HG03139 (cell line): Measurements from ENCODE around the gene NELFE.
"Not testable (repeated sequence)": the region's sequence is repeated elsewhere in the genome, so short reads cannot be mapped to it uniquely, and the experiment has no call there.

ENCODE experiments used
- ATAC-seq: cut with Tn5 transposase; IDR thresholded peaks from one replicate; pipeline ENCODE4 v1.9.1; 2021; ENCODE audit not compliant: unreplicated experiment

Gene NELFE

DNA sequence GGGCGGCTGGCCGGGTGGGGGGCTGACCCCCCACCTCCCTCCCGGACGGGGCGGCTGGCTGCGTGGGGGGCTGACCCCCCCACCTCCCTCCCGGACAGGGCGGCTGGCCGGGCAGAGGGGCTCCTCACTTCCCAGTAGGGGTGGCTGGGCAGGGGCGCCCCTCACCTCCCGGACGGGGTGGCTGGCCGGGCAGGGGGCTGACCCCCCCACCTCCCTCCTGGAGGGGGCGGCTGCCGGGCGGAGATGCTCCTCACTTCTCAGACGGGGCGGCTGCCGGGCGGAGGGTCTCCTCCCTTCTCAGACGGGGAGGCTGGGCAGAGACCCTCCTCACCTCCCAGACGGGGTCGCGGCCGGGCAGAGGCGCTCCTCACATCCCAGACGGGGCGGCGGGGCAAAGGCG is 17.3 kb upstream of the NELFE start:
- not testable (repeated sequence) for ATAC-seq

- ATAC-seq: no peak
Observed at GRCh38 chr6:31972709-31973350, 14.1 kb upstream of the NELFE start.

- ATAC-seq: peak; percentile 82
Observed at GRCh38 chr6:31971993-31972708, 13.4 kb upstream of the NELFE start, which contains the start of gene DXO. TSS of gene DXO (minus strand) at chr6:31972138. CDS start at chr6:31971675, 463 bp downstream.

- ATAC-seq: no peak
Observed at GRCh38 chr6:31971279-31971992, 12.7 kb upstream of the NELFE start.

- ATAC-seq: no peak
Observed at GRCh38 chr6:31970604-31971271, 12.0 kb upstream of the NELFE start.

DNA sequence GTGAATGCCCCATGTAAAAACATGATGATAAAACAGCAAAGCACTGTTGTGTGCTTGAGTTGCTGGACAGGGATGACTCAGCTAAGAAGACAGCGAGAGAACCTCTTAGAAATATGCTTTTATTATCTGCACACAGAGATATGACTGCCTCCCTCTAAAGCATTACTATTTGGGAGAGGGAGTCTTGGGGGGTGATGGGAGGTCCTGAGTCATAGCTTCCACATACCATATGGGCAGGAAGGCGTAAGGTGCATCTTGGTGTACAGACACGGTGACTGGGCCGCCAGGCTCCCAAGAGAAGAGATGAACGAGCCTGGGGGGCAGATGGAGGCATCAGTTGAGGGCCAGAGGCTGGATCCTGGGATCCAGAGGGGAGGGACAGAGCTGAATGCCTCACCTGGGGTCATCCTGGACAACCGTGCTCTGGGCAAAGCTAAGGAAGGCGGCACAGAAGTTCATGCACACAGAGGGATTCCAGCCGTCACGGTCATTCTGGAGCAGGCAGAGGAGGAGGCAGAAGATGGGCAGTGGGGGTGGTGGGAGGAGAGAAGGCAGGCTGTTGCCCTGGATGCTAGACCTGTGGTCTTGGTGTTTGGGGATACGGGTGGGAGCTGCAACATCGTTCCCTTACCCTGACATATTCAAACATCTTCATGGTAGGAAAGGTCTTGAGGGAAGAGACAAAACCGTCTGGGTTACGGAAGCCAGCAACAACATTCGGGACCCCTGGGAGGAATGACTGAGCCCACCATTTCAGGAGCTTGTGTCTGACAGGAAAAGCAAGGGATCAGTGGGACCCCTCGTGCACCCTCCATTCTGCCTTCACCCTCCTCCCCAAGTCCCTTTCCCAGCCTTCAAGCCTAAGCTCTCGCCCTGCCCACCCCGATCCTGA is 11.2 kb upstream of the NELFE start:
- no peak for ATAC-seq

DNA sequence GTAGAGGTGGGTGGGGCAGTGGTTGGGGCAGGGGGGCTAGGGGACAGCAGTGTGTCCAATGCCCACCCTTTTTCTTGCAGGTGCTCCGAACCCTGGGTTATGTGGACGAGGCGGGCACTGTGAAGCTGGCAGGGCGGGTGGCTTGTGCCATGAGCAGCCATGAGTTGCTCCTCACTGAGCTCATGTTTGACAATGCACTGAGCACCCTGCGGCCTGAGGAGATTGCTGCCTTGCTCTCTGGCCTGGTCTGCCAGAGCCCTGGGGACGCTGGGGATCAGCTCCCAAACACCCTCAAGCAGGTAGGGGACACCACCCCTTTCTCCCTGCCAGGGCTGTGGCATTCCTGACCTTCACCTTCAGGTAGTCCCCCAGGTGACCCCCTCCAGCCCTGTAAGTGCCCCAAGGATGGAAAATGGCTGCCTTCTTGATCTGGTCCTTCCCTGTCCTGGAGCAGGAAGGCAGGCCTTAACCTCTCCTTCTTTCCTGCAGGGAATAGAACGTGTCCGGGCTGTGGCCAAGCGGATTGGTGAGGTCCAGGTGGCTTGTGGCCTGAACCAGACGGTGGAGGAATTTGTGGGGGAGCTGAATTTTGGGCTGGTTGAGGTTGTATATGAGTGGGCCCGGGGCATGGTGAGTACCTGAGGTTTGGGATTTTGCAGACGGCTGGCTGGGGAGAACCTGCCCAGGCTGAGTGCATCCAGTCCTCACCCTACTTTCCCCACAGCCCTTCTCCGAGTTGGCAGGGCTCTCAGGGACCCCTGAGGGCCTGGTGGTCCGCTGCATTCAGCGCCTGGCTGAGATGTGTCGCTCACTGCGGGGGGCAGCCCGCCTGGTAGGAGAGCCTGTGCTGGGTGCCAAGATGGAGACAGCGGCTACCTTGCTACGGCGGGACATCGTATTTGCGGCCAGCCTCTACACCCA is 10.3 kb upstream of the NELFE start:
- ATAC-seq: no peak

DNA sequence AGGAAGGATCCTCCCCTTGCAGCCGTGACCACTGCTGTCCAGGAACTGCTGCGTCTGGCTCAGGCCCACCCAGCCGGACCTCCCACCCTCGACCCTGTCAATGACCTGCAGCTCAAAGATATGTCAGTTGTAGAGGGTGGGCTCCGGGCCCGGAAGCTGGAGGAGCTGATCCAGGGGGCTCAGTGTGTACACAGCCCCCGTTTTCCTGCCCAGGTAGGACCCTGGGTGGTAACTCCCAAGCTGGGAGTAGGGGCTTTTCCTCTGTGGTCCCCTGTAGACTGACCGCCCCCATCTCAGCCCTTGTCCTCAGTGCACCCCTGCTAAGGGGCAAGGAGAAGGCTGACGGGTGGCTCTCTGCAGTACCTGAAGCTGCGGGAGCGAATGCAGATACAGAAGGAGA is 9.6 kb upstream of the NELFE start:
- no peak for ATAC-seq

DNA sequence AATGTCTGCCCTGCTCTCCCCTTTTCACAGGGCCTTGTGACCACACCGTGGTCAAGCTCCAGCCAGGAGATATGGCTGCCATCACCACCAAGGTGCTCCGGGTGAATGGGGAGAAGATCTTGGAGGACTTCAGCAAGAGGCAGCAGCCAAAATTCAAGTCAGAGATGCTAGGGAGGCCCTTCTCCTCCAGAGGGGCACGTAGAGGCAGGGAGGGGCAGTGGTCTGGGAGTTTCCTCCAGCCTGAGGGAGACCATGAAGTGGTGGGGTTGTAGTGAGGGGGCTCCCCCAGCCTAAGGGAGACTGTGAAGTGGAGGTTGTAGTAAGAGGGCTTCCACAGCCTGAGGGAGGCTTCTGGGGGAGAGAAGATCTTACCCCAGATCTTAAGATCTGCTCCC is 9.2 kb upstream of the NELFE start:
- no peak for ATAC-seq

GRCh38 chr6:31966997-31967925 is 8.5 kb upstream of the NELFE start:
- no peak for ATAC-seq

DNA sequence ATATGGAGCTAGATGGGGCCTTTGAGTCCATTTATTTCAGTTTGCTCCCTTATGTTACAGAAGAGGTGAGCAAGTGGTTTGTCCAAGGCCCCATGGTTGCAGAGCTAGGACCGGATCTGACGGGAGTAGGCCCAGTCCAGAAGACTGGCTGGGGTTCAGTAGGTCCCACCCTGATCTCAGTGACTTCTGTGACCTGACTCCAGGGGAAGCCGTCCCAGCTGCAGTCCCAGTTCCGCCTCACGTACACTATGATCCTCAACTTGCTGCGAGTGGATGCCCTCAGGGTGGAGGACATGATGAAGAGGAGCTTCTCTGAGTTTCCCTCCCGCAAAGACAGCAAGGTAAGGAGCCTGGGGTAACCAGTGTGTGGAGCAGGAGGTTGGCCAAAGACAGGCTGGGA is 7.7 kb upstream of the NELFE start:
- ATAC-seq: no peak

DNA sequence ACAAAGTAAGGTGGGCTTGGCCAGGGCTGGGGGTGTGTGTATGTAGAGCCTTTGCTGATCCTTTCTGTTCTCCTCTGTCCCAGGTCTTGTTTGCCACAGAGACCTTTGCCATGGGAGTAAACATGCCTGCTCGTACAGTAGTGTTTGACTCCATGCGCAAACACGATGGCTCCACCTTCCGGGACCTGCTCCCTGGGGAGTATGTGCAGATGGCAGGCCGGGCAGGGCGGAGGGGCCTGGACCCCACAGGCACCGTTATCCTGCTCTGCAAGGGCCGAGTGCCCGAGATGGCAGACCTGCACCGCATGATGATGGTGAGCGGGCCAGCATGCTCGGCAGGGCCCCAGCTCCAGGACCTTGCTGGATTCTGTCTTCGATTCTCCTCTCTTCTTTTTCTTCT is 6.9 kb upstream of the NELFE start:
- no peak for ATAC-seq

DNA sequence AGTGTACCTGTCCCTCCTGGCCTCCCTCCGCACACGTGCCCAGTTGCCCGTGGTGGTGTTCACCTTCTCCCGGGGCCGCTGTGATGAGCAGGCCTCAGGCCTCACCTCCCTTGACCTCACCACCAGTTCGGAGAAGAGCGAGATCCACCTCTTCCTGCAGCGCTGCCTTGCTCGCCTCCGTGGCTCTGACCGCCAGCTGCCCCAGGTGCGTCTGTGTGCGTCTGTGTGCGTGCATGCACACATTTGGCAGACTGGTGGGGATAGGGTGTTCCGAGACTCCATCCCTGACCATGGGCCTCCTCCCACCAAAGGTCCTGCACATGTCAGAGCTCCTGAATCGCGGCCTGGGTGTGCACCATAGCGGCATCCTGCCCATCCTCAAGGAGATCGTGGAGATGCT is 5.2 kb upstream of the NELFE start:
- no peak for ATAC-seq

- no peak for ATAC-seq
Observed at GRCh38 chr6:31961616-31962015, 2.8 kb upstream of the NELFE start.

DNA sequence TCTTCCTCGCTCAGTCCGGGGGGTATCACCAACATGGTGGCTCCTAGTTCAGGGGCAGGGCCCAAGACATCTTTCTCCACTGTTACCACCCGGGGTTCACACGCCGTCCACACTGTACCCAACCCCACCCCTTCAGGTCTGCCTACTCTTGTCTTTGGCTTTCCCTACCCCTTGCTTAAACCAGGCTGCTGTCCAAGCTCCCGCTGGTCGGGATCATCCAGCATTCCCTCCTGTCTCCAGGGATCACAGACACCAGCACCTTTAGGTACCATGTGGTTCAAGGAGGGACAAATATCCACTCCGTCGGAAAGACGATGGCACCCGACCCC is 395 bp downstream of the NELFE start:
- ATAC-seq: no peak

- no peak for ATAC-seq
Observed at GRCh38 chr6:31956796-31957195, 2.0 kb downstream of the NELFE start.

DNA sequence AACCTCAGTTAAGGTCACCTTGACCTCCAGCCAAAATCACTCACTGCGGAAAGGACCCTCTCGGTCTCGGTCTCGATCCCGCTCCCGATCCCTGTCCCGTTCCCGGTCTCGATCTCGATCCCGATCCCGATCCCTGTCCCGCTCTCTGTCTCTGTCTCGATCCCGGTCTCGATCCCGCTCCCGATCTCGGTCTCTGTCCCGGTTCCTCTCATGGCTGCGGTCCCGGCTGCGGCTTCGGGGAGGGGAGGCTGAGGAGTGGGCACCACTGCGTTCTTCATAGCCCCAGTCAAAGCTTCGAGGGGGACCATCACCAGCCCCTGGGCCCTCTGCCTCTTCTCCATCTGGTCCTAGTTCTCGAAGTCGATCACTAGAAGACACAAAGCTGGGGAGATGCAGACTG is 4.3 kb downstream of the NELFE start:
- ATAC-seq: no peak

- no peak for ATAC-seq
Observed at GRCh38 chr6:31952890-31953289, 5.9 kb downstream of the NELFE start.
